HepG2 (cell line): ENCODE results near the gene QRICH2. TPM values are rescaled to one million over a fixed set of nuclear protein-coding genes. Genes with fewer than 3 reads are reported as not detected.

Experiments used
- AKNA ChIP-seq: sonication (generic); formaldehyde crosslinking; IDR thresholded peaks from 2 replicates; pipeline ENCODE4 v1.4.0; 2020; ENCODE audit warnings: missing genetic modification reagents, borderline replicate concordance
- ELF4 ChIP-seq: sonication (generic); formaldehyde crosslinking; IDR thresholded peaks from 2 replicates; pipeline ENCODE4 v1.5.0; 2020; ENCODE audit warnings: missing genetic modification reagents, mild to moderate bottlenecking, moderate library complexity, borderline replicate concordance
- HIC2 ChIP-seq: sonication (generic); formaldehyde crosslinking; IDR thresholded peaks from 2 replicates; pipeline ENCODE4 v1.9.0; 2022; ENCODE audit warnings: low read depth, missing genetic modification reagents
- NR2F6 ChIP-seq, 2 experiments: IDR thresholded peaks; 2 replicates each; pipeline ENCODE4 v1.6.1; 2016; ENCODE audit warnings: antibody characterized with exemption in 1 of 2, mild to moderate bottlenecking in 1 of 2
- SNAI1 ChIP-seq: sonication (generic); formaldehyde crosslinking; IDR thresholded peaks from 2 replicates; pipeline ENCODE4 v1.5.0; 2020; ENCODE audit warnings: mild to moderate bottlenecking, missing genetic modification reagents, borderline replicate concordance
- SSRP1 ChIP-seq: IDR thresholded peaks from 2 replicates; pipeline ENCODE4 v1.6.1; 2016; ENCODE audit warnings: control low read depth
- TAF15 ChIP-seq: fragments of 200-400 bp; formaldehyde crosslinking; IDR thresholded peaks from one replicate; pipeline ENCODE4 v1.6.1; 2018; ENCODE audit warnings: mild to moderate bottlenecking, low read depth, low read length; ENCODE audit not compliant: poor library complexity, severe bottlenecking
- polyA plus RNA-seq, 8 experiments: library from polyadenylated mRNA; depleted of rRNA in 3 of 8; stranded (reverse) in 7 of 8; unstranded in 1 of 8; fragments of >200 nt; fragmentation: Illumina TruSeq in 4 of 8; extraction: Trizol in 4 of 8; gene quantifications; 2 replicates each; pipeline versions ENCODE4 v1.2.1 to v1.2.3, GENCODE V29; 2011 to 2016; ENCODE audit warnings: low read depth in 4 of 8, missing spikeins in 1 of 8, mixed read lengths in 1 of 8; ENCODE audit not compliant: insufficient read depth in 1 of 8
- total RNA-seq, 5 experiments: library from RNA; depleted of rRNA; stranded (reverse); fragments of >200 nt; fragmentation: Illumina TruSeq; extraction: Trizol; gene quantifications; 2 replicates each; pipeline ENCODE4 v1.2.3, GENCODE V29; 2016; ENCODE audit warnings: low read depth in 1 of 5

QRICH2 gene
- total and polyA plus RNA-seq, 2 of the 13 experiments (the other 11 are each of a cell fraction or from before 2014, with no cell fraction given), result 3.7 to 5.7 TPM

- TF ChIP-seq AKNA (CRISPR knock-in tag) (no peak), NR2F6 (IDR thresholded peaks at IDR 0.05) (no peak), NR2F6 (CRISPR knock-in tag; IDR thresholded peaks at IDR 0.05) (no peak), HIC2 (CRISPR knock-in tag) (no peak), TAF15 (no peak), SNAI1 (CRISPR knock-in tag) (no peak), SSRP1 (CRISPR knock-in tag) (no peak), ELF4 (no peak)
Observed at GRCh38 chr17:76265624-76266243, 42.3 kb downstream of the QRICH2 start (continued).
